VCaP (cell line): ENCODE results near the gene STAT5B.

Source experiments
- H3K27ac ChIP-seq: fragments of 450-650 bp; 2 replicates; pipeline ENCODE4 v1.5.1; 2017
- TF ChIP-seq, protein P1 (sequence below): fragments of 450-650 bp; conservative IDR thresholded peaks from 2 replicates; pipeline ENCODE4 v1.5.1; 2017; ENCODE audit warnings: mild to moderate bottlenecking, moderate library complexity

Gene STAT5B

DNA sequence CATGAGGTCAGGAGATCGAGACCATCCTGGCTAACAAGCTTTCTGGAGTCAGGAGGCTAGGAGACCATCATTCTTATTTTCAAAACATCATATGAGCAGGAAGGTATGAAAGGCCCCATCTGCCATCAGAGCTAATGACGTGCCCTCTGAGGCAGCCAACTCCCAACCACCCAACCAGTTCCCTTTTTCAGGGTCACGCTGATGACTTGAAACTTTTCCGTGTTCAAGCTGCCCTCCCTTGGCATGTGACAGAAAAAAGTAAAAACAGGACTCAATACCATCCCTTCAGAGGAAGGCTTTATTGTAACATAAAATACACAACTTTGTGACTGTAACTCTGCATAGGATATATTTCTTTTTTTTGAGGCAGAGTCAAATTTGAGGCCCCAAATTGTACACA is 77.3 kb downstream of the STAT5B start:
- TF ChIP-seq, protein P1, sequence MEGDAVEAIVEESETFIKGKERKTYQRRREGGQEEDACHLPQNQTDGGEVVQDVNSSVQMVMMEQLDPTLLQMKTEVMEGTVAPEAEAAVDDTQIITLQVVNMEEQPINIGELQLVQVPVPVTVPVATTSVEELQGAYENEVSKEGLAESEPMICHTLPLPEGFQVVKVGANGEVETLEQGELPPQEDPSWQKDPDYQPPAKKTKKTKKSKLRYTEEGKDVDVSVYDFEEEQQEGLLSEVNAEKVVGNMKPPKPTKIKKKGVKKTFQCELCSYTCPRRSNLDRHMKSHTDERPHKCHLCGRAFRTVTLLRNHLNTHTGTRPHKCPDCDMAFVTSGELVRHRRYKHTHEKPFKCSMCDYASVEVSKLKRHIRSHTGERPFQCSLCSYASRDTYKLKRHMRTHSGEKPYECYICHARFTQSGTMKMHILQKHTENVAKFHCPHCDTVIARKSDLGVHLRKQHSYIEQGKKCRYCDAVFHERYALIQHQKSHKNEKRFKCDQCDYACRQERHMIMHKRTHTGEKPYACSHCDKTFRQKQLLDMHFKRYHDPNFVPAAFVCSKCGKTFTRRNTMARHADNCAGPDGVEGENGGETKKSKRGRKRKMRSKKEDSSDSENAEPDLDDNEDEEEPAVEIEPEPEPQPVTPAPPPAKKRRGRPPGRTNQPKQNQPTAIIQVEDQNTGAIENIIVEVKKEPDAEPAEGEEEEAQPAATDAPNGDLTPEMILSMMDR, result no peak
- no peak overlapping the region for H3K27ac ChIP-seq

GRCh38 chr17:42197564-42198156 is 78.5 kb downstream of the STAT5B start:
- H3K27ac ChIP-seq, result no peak overlapping the region
- TF ChIP-seq, protein P1, result no peak

- TF ChIP-seq, protein P1, result no peak
- H3K27ac ChIP-seq, result peak within 1 kb of the TSS; percentile 63; the same call in 1 of the 2 replicates
Observed at GRCh38 chr17:42193969-42194899, 82.0 kb downstream of the STAT5B start, which contains the start of gene GHDC. Gene GHDC (minus strand): TSS chr17:42194494. CDS start chr17:42193581, 913 bp downstream.

- peak overlapping the region; percentile 63; the same call in 1 of the 2 replicates for H3K27ac ChIP-seq
- TF ChIP-seq, protein P1, result no peak
Observed at GRCh38 chr17:42193216-42193968, 82.8 kb downstream of the STAT5B start.

GRCh38 chr17:42192189-42193126 is 83.7 kb downstream of the STAT5B start:
- H3K27ac ChIP-seq, result no peak overlapping the region
- TF ChIP-seq, protein P1, result no peak

GRCh38 chr17:42191275-42191608 is 84.9 kb downstream of the STAT5B start:
- TF ChIP-seq, protein P1, result no peak
- no peak overlapping the region for H3K27ac ChIP-seq
